WTC11 (cell line): ENCODE results near the gene ZNF654. TPM values are rescaled to one million over a fixed set of nuclear protein-coding genes. Genes with fewer than 3 reads are reported as not detected.

Experiments used
- ATAC-seq: fragments of 200-7000 bp; cut with Tn5 transposase; 2 replicates; pipeline ENCODE4 v1.10.0; 2021; ENCODE audit warnings: mild to moderate bottlenecking, moderate library complexity
- CTCF ChIA-PET: fragments of 300-600 bp; sonication (Branson Sonifier 250); formaldehyde crosslinking; loops from one replicate; lab custom pipeline; 2021; ENCODE audit warnings: antibody characterized with exemption; lab: Charles Lee
- POLR2A ChIA-PET: fragments of 350-600 bp; sonication (Branson Sonifier 250); formaldehyde crosslinking; loops from one replicate; lab custom pipeline; 2021; ENCODE audit warnings: antibody characterized with exemption; lab: Charles Lee
- DNase-seq: peaks from one replicate; pipeline ENCODE4 v3.0.0; 2021; ENCODE audit warnings: low spot score
- H3K27ac Mint-ChIP-seq: 2 replicates; pipeline ENCODE4 v1.8.0; 2021; ENCODE audit warnings: mixed read lengths
- H3K27me3 Mint-ChIP-seq: 2 replicates; pipeline ENCODE4 v1.8.0; 2021; ENCODE audit warnings: low read depth, mild to moderate bottlenecking, moderate library complexity, mixed read lengths
- H3K36me3 Mint-ChIP-seq: 2 replicates; pipeline ENCODE4 v1.8.0; 2021; ENCODE audit warnings: mixed read lengths
- H3K4me1 Mint-ChIP-seq: 2 replicates; pipeline ENCODE4 v1.8.0; 2022; ENCODE audit warnings: mixed read lengths
- H3K4me3 Mint-ChIP-seq: 2 replicates; pipeline ENCODE4 v1.8.0; 2021; ENCODE audit warnings: mild to moderate bottlenecking, moderate library complexity, mixed read lengths
- H3K9me3 Mint-ChIP-seq: 2 replicates; pipeline ENCODE4 v1.8.0; 2021; ENCODE audit warnings: mixed read lengths
- E2F1 ChIP-seq: sonication (generic); formaldehyde crosslinking; IDR thresholded peaks from 2 replicates; pipeline ENCODE4 v1.8.0; 2022; ENCODE audit warnings: mild to moderate bottlenecking, missing genetic modification reagents
- E2F5 ChIP-seq: sonication (generic); formaldehyde crosslinking; IDR thresholded peaks from 2 replicates; pipeline ENCODE4 v1.8.1; 2022; ENCODE audit warnings: mild to moderate bottlenecking, moderate library complexity, missing genetic modification reagents
- GRHL2 ChIP-seq: fragments of 250-450 bp; sonication (Bioruptor Pico); IDR thresholded peaks from 2 replicates; pipeline ENCODE4 v1.8.0; 2022; ENCODE audit warnings: mild to moderate bottlenecking, moderate library complexity; ENCODE audit not compliant: insufficient replicate concordance, severe bottlenecking
- PRRX2 ChIP-seq: fragments of 250-450 bp; sonication (Bioruptor Pico); IDR thresholded peaks from 2 replicates; pipeline ENCODE4 v1.8.0; 2021; ENCODE audit warnings: mild to moderate bottlenecking
- SP1 ChIP-seq: sonication (generic); formaldehyde crosslinking; conservative IDR thresholded peaks from 2 replicates; pipeline ENCODE4 v1.8.1; 2022; ENCODE audit warnings: missing genetic modification reagents
- STAT6 ChIP-seq: sonication (generic); formaldehyde crosslinking; conservative IDR thresholded peaks from 2 replicates; pipeline ENCODE4 v1.8.1; 2023; ENCODE audit warnings: mild to moderate bottlenecking, low read depth, missing genetic modification reagents, moderate library complexity
- TCF7 ChIP-seq: sonication (generic); formaldehyde crosslinking; IDR thresholded peaks from 2 replicates; pipeline ENCODE4 v1.8.0; 2022; ENCODE audit warnings: mild to moderate bottlenecking, low read depth, missing genetic modification reagents, moderate library complexity
- TEAD1 ChIP-seq: sonication (generic); formaldehyde crosslinking; IDR thresholded peaks from 2 replicates; pipeline ENCODE4 v1.8.0; 2022; ENCODE audit warnings: mild to moderate bottlenecking, missing genetic modification reagents
- USF2 ChIP-seq: sonication (generic); formaldehyde crosslinking; IDR thresholded peaks from 2 replicates; pipeline ENCODE4 v1.8.1; 2023; ENCODE audit warnings: mild to moderate bottlenecking, missing genetic modification reagents, moderate library complexity
- ZBTB21 ChIP-seq: sonication (generic); formaldehyde crosslinking; IDR thresholded peaks from 2 replicates; pipeline ENCODE4 v1.8.1; 2023; ENCODE audit warnings: mild to moderate bottlenecking, missing genetic modification reagents, borderline replicate concordance
- ZNF138 ChIP-seq: sonication (generic); formaldehyde crosslinking; conservative IDR thresholded peaks from 2 replicates; pipeline ENCODE4 v1.8.1; 2022; ENCODE audit warnings: mild to moderate bottlenecking, moderate library complexity, missing genetic modification reagents
- ZNF232 ChIP-seq: sonication (generic); formaldehyde crosslinking; IDR thresholded peaks from 2 replicates; pipeline ENCODE4 v1.8.0; 2022; ENCODE audit warnings: mild to moderate bottlenecking, missing genetic modification reagents
- ZNF532 ChIP-seq: fragments of 250-450 bp; sonication (Bioruptor Pico); IDR thresholded peaks from 2 replicates; pipeline ENCODE4 v1.9.0; 2021; ENCODE audit warnings: mild to moderate bottlenecking, borderline replicate concordance
- ZSCAN18 ChIP-seq: fragments of 250-450 bp; sonication (Bioruptor Pico); IDR thresholded peaks from 2 replicates; pipeline ENCODE4 v2.1.2; 2022; ENCODE audit warnings: mild to moderate bottlenecking, moderate library complexity
- total RNA-seq: library from RNA; stranded (reverse); gene quantifications from 3 replicates; pipeline ENCODE4 v1.2.3, GENCODE V29; 2021

ZNF654 gene
- total RNA-seq, 1 experiment from 2014 or later = 7.0 TPM

- TF ChIP-seq TEAD1 (no peak), ZSCAN18 (CRISPR knock-in tag) (no peak), PRRX2 (CRISPR knock-in tag) (no peak)
- TF ChIP-seq, all 79 proteins: peak for 0
These were observed 34.0 kb upstream of the ZNF654 start (continued) for GRCh38 chr3:88025001-88025552.

- Mint-ChIP-seq H3K27me3 (no peaks in the 10 kb centered on the region), H3K4me1 (peaks cover 6% of the 10 kb centered on the region; the same call in 1 of the 2 replicates), H3K4me3 (no peak overlapping the region), H3K9me3 (peaks cover 33% of the 10 kb centered on the region), H3K36me3 (peaks cover 3% of the 10 kb centered on the region; the same call in 1 of the 2 replicates), H3K27ac (no peak overlapping the region)
- POLR2A ChIA-PET = no interaction called here
- no peak for TF ChIP-seq TCF7 (CRISPR knock-in tag)
- TF ChIP-seq STAT6 (CRISPR knock-in tag) = no peak
- no peak for TF ChIP-seq USF2 (CRISPR knock-in tag)
- TF ChIP-seq ZNF232 = no peak
- TF ChIP-seq SP1 = no peak
- no peak for TF ChIP-seq ZNF532 (CRISPR knock-in tag)
- no peak for TF ChIP-seq GRHL2
- no peak for TF ChIP-seq ZBTB21
- no peak for TF ChIP-seq E2F1 (CRISPR knock-in tag)
- no peak for TF ChIP-seq ZNF138 (CRISPR knock-in tag)
- TF ChIP-seq E2F5 = no peak
- CTCF ChIA-PET = no interaction called here
- ATAC-seq = no peak
- DNase-seq = no peak
These were observed 30.2 kb upstream of the ZNF654 start for GRCh38 chr3:88028876-88029275.
